GM21529 (cell line): ENCODE results near the gene EPS8.
A peak's percentile ranks its signal among the peaks of the same experiment; 100 is the strongest.
"Not testable (repeated sequence)": the region's sequence is repeated elsewhere in the genome, so short reads cannot be mapped to it uniquely, and the experiment has no call there.

Source experiments
- ATAC-seq: cut with Tn5 transposase; IDR thresholded peaks from one replicate; pipeline ENCODE4 v1.9.1; 2021; ENCODE audit not compliant: unreplicated experiment

Gene EPS8

GRCh38 chr12:15650399-15651128 lies 138.6 kb downstream of the EPS8 start:
- ATAC-seq = no peak

GRCh38 chr12:15649347-15649746 lies 139.8 kb downstream of the EPS8 start:
- no peak for ATAC-seq

DNA sequence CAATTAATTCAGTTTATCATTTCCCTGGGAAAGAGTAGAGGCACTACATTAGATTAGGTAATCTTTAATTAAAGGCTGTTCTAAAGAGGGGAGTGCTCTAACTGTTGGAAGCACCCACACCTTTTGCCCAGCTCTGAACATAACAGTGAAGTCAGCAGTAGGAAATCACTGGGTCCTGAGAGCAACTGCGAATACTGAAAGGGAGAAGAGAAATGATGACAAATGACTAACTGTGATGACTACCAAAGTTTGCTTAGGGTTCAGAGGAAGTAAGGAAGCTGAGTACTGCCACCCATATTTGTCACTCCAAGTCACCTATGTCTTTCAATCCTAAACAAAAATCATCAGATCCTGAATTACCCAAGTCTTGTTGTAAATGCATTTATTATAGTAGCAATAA lies 140.6 kb downstream of the EPS8 start:
- no peak for ATAC-seq

GRCh38 chr12:15646581-15646980 lies 142.6 kb downstream of the EPS8 start:
- ATAC-seq = no peak

GRCh38 chr12:15644700-15645099 lies 144.5 kb downstream of the EPS8 start:
- ATAC-seq = no peak

DNA sequence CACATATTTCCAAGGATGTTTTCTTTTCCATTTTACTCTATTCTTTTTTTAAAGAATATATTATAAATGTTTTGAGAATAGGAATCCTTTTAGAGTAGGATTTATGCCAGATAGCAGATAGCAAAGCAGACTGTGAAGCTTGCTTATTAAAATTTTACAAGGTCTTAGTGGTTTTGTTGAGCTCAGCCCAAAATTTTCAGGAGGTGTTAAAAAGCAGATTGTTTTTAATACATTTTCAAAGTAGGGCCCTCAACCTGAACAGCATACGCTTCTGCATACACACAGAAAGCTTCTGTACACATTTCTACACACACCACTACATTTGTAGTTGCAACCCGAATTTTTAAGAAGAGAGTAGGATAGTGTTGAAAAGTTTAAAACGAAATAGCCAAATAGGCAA lies 151.0 kb downstream of the EPS8 start:
- no peak for ATAC-seq

DNA sequence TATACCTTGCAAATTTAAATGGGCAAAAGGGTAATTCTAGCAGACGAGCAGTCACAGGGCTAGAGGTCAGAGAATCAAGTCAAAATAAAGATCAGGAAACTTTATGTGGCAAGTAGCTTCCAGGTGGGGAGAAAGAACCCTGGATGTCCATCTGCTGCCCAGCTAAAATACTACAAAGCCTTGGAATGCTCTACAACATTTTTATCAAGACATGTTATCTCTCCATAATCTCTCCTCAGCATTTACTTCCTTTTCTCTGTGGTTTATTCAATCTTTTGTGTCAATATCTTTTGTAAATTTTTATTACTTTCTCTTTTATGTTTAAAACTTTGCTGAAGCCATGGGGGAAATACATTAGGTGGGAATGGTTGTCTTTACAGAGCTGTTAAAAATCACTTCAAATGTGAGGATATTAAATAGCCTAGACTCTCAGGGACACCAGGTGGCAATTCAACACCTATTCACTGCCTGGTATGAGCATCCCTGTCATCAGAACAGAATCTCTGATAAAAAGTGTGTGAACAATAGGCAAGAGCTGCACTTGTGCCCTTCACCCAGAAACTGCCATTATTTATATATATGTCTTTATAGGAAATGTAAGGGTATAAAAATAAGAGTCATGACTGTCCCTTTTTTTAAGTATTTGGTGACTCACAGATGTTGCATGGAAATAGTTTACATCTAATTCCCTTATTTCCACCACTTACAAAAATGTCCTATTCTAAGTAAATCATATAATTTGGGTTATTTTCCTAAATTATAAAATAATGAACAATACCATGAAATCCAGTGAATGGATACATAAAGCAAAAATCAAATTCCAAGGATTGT lies 152.9 kb downstream of the EPS8 start:
- ATAC-seq = no peak

GRCh38 chr12:15634010-15634683 lies 155.0 kb downstream of the EPS8 start:
- no peak for ATAC-seq

DNA sequence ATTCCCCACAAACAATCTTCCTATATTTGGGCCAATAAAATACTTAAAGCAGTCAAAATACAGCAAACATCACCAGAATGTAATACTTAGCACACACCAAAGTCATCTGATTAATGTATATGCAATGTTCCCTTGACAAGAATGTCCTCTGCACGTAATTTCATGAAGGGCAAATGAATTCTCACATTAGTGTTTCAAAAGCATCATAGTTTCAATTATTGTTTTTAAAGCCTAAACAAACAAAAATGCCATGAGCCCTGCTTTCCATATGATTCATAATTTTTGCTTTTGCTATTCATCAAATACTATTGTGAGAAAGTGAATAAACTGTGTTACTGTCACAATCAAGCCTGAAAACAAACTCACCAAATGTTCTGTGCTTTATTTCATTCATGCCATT lies 156.0 kb downstream of the EPS8 start:
- ATAC-seq = no peak

DNA sequence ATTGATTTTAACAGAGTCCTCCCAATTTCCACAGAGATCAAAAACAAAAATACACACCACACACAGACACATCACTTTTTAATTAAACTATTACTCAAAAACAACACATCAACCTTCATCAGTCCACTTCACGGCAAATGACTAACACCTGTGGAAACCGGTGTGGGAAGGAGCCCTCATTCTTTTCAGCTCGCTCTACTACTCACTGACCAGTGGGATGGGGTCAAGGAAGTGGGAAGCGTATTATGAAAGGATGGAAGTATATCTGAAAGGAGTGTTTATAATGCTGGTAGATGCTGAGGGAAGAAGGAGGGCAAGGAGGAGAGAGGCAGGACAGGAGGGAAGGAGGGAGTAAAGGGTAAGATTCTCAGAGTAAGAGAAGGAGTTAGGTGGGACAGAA lies 156.5 kb downstream of the EPS8 start:
- no peak for ATAC-seq

GRCh38 chr12:15631007-15631715 lies 158.0 kb downstream of the EPS8 start:
- no peak for ATAC-seq

GRCh38 chr12:15629761-15630160 lies 159.4 kb downstream of the EPS8 start:
- no peak for ATAC-seq

DNA sequence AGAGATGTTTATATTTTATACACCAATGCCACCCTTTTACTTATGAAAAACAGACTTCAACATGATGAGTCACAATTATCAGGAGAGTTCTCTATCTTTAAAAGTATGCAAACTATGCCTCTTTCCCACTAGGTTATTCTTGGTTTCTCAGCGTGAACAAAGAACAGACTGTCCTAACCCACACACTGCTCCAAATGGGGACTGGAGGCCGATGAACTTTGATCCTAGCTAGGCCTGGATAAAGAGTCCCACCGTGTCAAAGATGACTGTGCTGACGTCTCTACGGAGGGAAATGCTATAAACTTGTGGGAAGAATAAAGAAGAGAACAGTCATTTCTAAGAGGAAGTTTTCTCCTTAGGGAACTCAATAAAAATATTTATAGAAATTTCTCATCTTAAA lies 160.1 kb downstream of the EPS8 start:
- peak; percentile 74 for ATAC-seq

DNA sequence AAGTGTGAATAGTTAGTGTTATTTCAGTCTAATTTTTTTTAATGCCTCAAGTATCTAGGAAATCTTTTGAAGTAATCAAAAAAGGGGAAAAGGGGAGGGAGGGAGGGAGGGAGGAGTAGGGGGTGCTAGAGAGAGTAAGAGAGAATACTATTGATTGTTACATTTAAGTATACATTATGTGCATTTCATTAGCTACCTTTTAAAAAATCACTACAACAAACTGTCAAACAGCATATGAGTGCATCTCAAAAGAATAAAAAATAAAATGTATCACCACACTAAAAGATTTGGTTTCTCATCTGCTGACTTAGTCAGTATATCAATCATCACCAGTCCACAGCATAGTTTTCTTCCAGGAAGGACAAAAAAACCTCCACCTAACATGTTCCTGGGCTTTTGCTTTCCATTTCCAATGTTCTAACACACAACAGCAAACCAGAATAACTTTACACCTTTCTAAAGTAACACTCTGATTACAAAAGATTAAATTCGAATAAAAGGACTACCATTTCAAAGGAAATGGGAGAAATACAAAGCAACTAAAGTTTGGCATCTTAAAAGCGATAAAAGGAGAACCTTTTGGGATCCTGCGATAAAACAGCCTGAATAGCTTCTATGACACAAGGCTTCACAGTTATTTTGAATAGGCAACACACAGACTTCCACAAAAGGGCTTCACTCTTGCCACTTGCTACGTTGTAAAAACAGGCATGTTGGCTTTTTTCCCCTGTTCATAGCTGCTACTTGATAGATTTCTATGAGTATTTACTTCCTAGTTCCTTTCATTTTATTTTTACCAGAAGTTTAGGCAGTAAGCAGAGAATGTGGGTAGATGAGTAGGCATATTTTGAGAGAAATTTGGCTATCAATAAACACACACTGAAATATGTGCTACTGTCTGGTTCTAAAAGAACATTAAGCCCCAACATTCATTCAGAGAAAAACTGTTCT lies 160.9 kb downstream of the EPS8 start:
- no peak for ATAC-seq

DNA sequence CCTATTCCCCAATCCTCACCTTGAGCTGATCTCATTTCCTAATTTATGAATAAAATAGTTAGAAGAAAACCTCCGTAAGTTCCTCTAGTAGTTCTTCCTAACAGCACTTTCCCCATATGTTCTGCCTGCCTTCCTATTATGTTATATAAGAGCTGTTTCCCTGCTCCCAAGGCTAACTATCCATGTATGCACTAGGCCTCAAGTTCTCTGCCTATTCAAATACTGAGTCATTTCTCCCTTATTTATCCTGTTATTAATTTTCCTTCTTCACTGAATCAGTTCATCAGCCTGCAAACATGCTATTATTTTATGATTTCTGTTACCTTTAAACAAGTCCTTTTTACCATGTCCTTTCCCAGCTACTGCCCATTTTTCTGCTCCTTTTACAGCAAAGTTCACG lies 164.1 kb downstream of the EPS8 start:
- ATAC-seq = no peak

DNA sequence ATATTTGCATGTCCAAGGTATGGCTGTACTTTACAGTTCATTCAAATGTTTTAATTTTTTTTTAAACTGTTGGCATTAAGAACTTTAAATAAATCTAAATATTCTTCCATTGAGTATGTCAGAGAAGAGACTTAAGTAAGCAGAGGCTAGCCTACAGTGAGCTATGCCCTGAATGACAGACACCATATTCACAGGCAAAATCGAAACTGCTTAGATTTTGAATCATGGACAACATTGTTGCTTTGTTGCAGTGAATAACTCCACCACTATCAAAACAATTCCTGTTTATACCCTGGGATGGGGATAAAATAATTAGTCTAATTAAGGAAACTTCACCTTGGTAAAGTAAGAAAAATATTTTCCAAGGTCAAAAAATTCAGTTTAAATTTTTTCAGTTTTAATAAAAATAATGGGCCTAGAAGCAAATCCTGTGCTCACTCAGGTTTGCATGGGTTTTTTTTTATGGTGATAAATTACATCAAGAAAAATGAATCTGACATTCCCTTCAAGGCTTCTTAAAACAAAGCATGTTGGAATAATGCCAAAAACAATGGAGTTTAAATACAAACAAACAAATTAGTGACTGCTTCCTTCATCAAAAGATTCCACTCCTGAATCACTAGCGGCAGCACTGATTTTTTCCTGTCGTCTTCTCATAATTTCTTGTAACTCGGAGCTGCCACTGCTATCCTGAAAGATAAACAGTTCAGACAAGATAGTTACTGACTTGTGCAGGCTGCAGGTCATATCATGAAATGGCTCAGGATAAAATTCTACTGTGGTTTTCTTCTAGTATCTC lies 168.2 kb downstream of the EPS8 start:
- ATAC-seq = no peak

DNA sequence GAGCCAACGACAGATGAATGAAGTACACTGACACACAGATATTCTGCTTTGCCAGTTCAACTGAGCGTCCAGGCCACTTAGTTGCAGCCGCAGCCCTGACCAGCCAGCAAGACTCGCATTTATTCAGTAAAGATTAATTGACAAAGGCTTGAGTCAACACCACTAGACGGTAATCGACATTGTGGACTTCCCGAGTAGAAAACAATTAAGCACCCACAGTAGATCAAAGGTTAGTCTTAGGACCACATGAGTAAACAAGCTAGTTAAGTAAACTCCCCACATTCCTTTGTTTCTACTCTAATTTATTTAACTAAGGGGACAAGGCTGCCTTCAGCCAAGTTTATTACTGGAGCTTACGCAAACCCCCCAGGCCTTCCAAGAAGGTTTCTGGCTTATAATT lies 172.7 kb downstream of the EPS8 start:
- ATAC-seq = not testable (repeated sequence)

- ATAC-seq = no peak
Measured at GRCh38 chr12:15613981-15614380, 175.2 kb downstream of the EPS8 start.

DNA sequence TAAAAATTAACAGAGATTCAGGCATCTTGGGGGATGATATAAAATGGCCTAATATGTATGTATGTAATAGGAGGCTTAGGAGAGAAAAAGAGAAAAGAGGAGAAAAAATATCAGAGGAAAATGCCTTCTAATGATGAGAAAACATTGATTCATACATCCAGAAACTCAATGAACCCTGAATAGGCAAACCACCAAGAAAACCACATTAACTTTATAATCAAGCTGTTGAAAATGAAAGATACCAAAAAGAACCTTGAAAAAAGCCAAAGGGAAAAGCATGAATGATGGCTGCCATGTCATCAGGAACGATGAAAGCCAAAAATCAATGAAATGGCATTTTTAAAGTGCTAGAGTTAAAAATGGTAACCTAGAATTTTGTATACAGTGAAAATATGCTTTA lies 180.2 kb downstream of the EPS8 start:
- ATAC-seq = no peak
